ENCODE results near the gene C16orf74.

C16orf74 gene

DNA sequence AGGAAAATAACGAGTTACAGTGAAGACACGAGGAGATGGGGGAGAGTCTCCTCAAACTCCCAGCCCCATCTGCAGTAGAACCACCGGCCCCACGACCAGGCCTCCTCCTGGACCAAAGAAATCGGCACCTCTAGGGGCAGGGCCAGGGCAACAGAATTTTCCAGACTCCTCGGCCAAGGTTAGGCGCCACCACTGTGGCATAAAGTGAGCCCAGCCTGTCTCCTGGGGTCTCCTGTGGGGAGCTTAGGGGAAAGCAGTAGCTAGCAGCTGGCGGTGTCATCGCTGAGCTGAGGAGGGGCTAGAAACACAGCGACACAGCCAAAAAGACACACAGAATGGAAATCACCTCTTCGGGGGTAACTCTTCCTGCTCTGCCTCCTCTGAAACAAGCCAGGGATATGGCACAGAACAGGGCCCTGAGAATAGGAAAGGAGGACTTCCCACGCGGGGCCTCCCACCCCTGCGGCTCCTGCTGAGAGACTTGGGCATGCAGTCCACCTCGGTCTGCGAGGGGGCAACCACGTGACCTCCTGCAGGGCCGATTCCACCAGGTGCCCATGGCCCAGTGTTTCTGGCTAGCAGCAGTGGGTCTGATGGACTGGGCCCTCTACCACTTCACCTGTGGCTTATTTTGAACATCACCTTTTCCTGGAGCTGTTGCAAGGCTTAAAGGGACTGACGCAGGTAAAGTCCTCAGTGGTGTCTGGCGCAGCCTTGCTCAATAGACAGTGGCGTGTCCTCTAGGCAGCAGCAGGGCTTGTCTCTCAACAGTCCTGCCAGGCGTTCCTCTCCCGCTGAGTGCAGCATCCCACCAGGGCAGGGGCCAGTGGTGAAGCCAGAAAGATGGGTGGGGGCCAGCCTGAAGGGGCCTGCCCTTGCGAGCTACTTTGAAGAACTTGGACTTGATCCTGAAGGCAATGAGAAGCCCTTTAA is 55.4 kb downstream of the C16orf74 start:
- no peak for DNase-seq (ENCODE audit: low spot score)

DNA sequence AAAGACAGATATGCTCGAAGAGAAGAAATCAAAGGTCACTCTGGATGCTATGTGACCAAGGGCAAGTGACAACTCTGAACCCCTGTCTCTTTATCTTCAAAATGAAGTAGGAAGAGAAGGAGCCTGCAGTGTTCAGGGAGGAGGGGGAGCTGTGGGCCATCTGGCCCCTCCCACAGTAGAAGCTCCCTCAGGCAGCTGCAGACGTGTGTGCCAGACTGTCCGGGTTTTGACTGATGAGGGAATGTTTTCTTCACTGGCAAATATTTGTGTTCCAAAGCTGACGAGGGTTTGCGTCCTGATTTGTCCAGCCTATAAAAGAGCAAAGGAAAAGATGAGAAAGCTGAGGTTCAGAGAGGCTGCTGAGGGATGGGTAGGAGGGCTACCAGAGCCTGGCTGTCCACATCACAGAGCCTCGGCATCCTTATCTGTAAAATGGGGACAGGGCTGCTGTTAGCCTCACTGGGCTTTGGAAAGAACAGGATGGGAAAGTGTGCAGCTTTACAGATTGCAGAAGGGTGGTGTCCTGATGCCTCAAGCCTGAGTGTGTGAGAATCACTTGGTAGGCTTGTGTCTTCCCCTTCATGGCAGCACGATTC is 60.3 kb downstream of the C16orf74 start:
- DNase-seq (ENCODE audit: low spot score), result no peak

DNA sequence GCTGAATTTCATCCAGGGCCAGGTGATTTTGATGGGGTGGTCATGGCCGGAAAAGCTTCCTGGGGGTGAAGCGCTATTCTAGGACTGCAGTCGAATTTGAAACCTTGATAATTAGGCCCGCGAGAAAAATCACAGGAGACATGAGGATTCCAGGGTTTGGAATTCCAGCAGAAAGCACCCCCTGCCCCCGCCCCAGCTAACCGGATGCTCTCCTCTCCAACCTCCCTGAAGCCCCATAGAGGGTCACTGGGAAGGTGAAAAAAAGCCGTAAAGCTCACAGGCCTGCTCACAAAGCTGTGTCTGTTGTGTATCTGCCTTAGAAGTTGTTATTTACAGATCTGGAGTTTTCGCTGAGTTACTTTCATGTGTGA is 61.0 kb downstream of the C16orf74 start:
- DNase-seq (ENCODE audit: low spot score), result no peak

DNA sequence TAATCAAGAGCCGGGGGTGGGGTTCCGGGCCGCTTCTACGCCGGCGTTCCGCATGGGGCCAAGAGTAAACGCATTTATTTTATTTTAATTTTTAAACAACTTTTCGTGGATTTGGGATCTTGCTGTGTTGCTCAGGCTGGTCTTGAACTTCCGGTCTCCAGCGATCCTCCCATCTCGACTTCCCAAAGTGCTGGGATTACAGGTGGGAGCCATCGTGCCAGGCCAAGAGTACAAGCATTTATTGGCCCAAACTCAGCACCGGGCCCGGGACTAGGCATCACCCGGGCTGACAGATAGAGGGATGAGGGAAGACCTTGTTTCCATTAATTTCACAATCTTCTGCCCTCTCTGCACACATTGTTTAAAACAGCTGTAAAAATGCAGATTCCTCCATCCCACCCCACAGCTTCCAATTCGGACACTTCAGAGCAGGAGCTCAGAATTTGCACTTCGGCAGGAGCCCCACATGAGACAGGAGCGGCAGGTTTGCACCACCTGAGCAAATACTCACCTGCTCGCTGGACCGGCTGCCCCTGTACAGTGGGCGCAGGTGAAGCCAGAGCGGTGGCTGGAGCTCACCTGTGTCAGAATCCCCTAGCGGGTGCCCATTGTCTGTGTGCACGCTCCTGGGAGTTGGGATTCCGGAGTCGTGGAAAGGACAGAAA is 61.5 kb downstream of the C16orf74 start:
- DNase-seq (ENCODE audit: low spot score), result no peak

DNA sequence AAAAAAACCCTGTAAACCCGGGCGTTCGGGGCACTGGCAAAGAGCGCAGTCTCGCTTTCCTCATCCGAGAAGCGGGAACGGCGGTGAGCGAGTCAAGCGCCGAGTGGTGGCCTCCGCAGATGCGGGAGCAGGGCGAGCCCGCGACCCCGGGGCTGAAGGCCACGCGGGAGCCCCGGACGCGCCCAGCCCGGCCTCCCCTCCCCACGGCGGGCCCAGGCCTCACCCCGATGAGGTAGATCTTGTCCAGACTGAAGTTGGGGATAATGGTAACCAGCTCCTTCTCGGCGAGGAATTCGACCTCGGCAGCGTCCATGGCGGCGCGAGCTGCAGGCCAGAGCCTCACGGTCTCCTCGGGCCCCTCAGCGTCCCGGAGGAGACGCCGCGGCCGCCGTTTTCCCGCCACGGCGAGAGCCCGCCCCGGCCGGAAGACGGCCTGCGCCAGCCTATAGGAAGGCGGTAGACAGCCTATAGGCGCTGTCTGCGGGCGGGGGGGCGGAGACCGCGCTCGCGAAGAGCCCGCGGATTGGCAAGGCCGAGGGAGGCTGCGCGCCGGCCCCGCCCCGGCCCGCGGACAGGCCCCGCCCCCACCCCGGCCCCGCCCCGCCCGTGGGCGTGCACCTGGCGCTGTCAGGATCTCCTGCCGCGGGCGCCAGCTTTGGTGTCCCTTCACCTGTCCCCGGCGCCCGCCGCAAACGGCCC is 62.2 kb downstream of the C16orf74 start, which contains the start of gene GINS2:
TSS of gene GINS2 (minus strand) at position 369 of the 699 bp plus-strand sequence. CDS start at position 313, 56 bp downstream.
- DNase-seq (ENCODE audit: low spot score), result peak; percentile 93

DNA sequence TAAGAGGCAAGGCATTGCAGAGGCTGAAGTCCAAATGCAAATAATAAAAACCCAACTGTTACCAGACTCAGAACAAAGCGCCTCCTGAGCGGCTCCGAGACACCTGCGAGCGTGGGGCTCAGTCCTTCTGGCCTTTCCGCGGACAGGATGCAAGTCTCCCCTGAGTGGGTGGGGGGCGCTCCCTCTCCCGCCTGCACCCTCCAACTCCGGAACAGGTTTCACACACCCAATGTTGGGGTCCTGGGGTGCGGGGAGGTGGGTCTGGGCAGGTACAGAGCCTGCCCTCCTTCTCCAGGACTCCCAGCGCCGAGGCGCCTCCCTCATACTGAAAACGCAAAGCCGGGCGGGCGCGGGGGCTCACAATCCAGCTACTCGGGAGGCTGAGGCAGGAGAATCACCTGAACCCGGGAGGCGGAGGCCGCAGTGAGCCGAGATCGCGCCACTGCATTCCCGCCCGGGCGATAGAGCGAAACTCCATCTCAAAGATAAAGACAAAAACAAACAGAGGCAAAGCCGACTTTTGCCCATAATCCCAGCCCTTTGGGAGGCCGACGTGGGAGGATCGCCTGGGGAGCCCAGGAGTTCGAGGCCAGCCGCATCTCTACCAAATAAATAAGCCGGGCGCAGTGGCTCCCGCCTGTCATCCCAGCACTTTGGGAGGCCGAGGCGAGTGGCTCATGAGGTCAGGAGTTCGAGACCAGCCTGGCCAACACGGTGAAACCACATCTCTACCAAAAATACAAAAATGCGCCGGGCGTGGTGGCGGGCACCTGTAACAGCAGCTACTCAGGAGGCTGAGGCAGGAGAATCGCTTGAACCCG is 63.0 kb downstream of the C16orf74 start:
- DNase-seq (ENCODE audit: low spot score), result no peak

DNA sequence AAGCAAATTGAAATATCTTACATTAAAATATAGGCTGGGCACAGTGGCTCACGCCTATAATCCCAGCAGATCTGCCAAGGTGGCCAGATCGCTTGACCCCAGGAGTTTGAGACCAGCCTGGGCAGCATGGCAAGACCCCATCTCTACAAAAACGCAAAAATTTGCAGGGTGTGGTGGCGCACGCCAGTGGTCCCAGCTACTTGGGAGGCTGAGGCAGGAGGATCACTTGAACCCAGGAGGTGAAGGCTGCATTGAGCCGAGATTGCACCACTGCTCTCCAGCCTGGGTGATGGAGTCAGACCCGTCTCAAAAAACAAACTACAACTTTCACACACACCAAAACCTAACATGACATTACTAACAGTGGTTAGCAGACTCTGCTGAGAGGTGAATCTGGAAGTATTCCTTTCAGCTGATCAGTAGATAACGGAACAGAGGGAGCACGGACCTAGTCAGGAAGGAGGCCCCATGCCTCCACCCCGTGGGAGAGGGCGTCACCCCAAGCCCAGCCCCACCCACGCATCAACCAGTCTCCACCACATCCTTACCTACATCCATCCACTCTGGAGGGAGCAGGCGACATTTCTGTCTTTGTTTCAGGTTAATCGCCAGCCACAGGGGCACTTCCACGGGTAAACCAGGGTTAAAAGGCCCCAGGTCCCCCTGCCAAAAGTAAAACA is 63.8 kb downstream of the C16orf74 start:
- no peak for DNase-seq (ENCODE audit: low spot score)

DNA sequence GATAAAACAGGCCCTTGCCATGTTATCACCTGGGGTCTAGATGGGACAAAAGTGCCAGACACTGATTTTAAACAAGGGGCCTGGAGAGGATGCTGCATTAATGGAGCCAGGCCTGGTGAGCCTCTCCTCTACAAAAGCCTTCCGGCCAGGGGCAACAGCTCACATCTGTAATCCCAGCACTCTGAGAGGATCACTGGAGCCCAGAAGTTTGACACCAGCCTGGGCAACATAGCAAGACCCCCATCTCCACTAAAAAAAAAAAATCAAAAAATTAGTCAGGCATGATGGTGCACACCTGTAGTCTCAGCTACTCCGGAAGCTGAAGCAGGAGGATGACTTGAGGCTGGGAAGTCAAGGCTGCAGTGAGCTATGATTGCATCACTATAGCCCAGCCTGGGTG is 65.6 kb downstream of the C16orf74 start:
- DNase-seq (ENCODE audit: low spot score), result no peak

DNA sequence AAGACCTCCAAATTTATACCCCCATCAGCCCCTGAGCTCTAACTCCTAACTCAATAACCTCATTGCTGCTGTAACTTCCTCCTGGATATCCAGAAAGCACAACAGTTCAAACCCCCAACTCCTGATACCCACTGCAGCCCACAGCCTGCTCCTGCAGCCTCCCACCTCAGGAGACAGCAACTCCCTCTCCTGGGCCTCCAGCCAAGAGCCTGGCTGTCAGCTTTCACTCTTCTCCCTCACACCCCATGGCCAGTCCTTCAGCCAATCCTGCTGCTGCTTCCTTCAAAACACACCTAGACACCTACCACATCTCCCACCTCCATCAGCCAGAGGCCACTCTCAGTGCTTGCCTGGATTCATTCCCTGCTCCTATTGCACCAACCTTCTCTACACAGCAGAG is 67.5 kb downstream of the C16orf74 start:
- no peak for DNase-seq (ENCODE audit: low spot score)

DNA sequence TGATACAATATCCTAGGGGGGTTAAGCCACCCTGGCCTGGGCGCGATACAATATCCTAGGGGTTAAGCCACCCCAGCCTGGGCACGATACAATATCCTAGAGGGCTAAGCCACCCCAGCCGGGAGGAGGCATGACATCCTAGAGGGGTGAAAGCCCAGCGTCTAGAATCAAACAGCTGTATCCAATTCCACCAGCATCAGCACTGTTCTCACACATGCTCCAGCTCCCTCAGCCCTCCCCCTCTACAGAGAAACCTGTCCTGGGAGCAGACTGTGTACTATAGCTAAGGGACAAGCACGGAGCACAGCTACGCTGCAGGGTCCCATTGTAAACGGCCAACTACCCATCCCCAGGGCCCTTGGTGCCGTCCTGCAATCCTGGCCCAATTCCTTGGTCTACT is 68.4 kb downstream of the C16orf74 start:
- no peak for DNase-seq (ENCODE audit: low spot score)

DNA sequence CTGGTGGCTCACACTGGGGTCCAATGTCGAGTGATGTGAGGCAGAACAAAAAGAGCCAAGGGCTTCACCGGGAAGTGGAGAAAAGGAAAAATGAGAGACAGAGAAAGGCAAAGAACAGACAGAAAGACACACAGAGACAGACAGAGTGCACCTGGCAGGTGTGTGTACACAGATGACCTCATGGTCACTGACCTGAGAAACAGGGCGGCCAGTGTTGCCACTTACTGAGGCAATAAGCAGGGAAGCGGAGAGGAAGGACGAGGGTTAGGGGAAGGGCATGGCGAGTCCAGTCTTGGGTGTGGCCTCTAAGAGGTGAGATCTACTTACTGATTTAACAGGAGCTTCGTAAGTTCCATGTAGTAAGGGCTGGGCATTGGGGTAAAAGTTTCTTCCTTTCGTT is 69.6 kb downstream of the C16orf74 start:
- DNase-seq (ENCODE audit: low spot score), result peak; percentile 56

DNA sequence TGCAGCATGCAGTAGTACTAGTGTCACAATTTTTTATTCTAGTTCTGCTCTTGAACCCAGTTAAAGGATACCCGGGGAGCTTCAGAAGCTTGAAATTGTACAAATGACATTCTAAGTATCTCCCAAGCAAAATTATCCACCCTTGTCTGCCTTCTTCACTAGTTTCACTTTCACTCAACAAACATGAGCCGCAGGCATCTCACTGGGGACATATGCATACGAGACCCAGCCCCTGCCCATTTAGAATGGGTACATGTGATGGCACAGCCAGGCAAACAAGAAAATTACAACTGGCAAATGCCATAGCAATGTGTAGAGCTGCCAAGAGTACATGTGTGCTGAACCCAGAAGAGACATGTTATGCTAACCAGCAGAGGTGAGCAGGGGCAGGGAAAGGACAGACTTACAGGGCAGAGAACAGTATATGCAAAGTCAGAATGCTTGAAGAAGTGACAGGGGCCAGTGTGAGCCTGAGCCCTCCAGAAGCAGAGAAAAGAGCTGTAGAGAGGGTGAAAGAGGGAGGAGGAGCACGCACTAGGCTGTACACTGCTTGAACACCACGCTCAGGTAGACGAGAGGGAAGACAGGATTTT is 70.4 kb downstream of the C16orf74 start:
- DNase-seq (ENCODE audit: low spot score), result no peak

DNA sequence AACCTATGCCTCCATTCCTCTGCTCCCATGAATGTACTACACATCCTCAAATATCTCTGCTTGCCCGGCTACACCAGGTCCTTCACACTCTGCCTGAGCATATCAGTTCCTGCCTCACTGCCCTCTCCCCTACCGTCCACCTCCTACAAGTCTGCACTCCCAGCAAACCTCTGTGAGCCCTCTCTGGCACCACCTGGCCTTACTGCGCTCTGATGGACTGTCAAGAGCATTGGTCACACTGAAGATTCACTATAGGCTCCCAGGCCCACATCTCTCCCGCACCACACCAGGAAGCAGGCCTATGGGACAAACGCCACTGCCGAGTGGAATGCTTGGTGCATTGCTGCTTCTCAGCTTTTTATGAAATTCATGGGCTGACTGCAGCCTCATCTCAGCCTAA is 71.0 kb downstream of the C16orf74 start:
- DNase-seq (ENCODE audit: low spot score), result no peak

DNA sequence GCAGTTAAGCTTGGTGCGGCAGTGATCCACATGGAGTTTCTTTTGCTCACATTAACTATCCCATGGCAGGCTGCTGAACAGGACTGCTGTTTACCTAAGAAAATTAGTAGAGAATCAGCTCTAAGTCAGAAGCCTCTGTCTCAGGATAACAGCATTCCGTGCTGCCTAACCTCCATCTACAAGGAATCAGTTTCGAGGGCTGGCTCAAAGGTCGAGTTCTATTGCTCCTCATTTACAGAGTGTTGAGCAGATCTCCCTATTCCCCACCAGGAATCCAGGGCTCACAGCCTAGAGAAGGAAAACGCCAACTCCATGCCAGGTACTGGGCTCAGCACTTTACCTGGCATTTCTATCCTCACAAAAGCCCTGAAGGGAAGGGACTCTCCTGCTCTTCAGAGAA is 72.1 kb downstream of the C16orf74 start:
- no peak for DNase-seq (ENCODE audit: low spot score)

DNA sequence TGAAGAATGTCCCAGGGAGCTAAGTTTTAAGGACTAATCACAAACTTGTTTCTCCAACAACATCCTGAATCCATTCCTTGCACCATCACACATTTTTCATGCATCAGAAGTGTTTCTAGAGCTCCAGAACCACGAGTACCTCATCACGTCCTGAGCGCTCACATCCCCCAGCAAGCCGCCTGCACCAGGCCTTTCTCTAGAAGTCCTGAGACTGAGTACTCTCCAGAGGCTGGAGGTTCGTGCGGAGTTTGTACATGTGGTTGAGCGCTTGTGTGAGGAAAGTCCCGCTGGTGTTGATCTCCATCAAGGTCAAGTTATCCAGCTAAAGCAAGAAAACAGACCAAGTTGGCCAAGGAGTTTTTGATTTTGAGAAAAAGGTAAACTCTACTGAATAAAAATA is 72.9 kb downstream of the C16orf74 start:
- DNase-seq (ENCODE audit: low spot score), result no peak

DNA sequence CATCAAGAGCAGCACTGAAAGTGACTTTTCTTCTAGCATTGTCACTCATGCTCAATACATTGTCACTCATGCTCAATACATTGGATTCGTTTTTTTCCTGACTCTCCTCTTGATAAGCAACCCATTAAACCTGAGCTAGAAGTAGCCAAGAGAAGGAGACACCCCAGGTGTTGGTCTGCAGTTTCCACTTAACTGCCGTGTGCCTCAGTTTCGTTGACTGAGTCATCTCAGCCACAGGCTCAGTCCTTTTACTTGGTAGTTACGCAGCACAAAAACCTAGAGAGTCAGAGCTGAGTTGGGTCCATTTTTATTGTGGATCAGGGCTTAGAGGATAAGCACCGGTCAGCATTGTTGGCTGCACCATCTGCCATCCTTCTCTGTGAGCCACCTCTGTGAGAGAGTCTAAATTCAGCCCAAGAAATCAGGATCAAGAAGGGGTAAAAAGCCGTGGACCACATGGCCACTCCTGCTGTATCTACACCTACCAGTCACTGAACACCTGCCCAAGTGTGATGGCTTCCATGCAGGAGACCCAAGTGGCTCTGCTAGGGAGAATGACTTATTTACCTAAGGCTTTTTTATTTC is 73.4 kb downstream of the C16orf74 start:
- DNase-seq (ENCODE audit: low spot score), result no peak

DNA sequence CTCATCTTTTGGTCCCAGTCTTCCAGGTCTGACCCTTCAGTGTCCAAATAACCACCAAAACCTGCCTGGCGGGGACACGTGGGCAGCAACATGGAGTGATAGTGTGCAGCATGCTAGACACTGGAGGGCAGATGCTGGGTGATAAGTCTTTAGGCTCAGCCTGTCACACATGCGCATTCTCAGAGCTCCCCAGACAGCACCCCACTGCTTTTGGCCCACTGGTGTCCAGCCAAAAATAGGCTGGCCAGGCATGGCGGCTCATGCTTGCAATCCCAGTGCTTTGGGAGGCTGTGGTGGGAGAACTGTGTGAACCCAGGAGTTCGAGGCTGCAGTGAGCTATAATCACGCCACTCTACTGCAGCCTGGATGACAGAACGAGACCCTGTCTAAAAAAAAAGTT is 74.4 kb downstream of the C16orf74 start:
- DNase-seq (ENCODE audit: low spot score), result no peak

DNA sequence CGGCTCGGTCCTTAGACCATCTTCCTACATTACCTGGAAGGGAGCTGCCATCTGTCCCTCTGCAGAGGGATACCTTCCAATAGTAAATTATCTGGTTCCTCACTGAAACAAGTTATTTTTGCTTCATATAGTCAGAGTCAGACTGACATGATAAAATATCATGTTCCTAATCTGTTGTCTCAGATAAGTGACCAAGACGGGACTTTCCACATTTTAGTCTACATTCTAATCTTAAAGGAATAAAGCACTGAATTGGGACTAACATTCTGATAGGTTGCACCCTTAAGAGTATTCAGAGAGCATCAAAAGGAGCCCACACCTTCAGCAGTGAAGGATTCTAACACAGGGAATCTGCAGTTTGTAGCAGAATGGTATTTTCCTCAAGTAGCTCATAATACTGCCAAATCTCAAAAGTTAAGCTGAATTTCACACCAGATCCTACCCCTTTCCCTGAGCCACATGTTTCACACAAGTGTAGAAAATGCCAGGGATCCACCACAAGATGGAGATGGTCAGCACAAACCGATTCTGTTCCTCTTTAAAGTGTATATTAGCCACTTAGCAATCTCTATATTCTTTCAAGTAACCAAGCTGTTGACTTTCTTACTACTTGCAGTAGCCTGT is 75.5 kb downstream of the C16orf74 start:
- DNase-seq (ENCODE audit: low spot score), result peak; percentile 34

DNA sequence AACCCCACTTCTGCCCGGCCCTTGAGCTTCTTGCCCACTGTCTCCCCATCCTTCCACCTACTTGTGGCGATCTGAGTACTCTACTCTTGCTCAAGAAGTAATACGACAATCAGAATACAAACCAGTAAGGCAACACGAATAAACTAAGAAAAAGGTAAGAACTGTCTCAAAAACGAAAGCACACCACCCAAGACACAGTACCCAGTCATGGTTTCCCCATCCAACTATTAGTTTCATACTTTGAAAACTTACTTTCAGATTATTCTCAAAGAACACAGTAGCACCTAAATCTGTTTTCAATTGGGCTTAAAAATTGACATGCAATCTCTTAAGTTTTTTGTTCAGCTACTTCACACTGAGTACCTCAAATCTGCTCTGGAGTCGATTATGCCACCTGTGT is 76.1 kb downstream of the C16orf74 start:
- DNase-seq (ENCODE audit: low spot score), result no peak

DNA sequence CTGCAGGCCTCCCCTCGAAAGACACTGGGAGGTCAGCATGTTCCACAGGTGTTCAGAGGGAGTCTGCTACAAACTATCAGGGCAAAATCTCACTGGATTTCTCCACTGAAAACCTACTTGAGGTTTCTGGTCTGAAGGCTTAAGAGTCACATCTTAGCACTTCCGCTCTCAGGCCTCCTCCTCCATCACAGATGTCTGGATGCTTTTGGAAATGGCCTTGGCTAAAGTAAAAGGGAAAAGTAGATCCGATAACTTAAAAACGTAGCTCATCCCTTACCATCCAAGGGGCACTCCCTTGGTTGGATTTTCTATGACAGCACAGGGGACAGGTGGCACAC is 76.5 kb downstream of the C16orf74 start:
- DNase-seq (ENCODE audit: low spot score), result no peak

Measured in kidney tubule cell (primary cell).